Lower lobe of right lung (tissue), 2 donors: ENCODE measurements around the gene MYO1E. TPM values are rescaled to one million over a fixed set of nuclear protein-coding genes. Genes with fewer than 3 reads are reported as not detected.
"Not testable (repeated sequence)": the region's sequence is repeated elsewhere in the genome, so short reads cannot be mapped to it uniquely, and the experiment has no call there.

Experiments
- ATAC-seq, 2 donors: fragments of 200-7000 bp; cut with Tn5 transposase; one replicate each; pipeline ENCODE4 v1.9.1; 2020 to 2022; ENCODE audit warnings: mild to moderate bottlenecking in 2 of 2, moderate library complexity in 2 of 2
- DNase-seq: peaks from one replicate; pipeline ENCODE4 v3.0.0-alpha.2; 2020
- H3K27ac ChIP-seq: fragments of 200-600 bp; one replicate; pipeline ENCODE4 v1.8.0; 2022
- H3K27me3 ChIP-seq: fragments of 200-600 bp; one replicate; pipeline ENCODE4 v1.8.0; 2022; ENCODE audit warnings: low read depth
- H3K36me3 ChIP-seq: fragments of 200-600 bp; one replicate; pipeline ENCODE4 v1.8.0; 2022; ENCODE audit warnings: mild to moderate bottlenecking
- H3K4me1 ChIP-seq: fragments of 200-600 bp; one replicate; pipeline ENCODE4 v1.8.0; 2022
- H3K4me3 ChIP-seq: fragments of 200-600 bp; one replicate; pipeline ENCODE4 v1.8.0; 2022; ENCODE audit warnings: mild to moderate bottlenecking
- H3K9me3 ChIP-seq: fragments of 200-600 bp; one replicate; pipeline ENCODE4 v1.8.0; 2022
- CTCF ChIP-seq: fragments of 200-600 bp; IDR thresholded peaks from one replicate; pipeline ENCODE4 v1.8.0; 2022; ENCODE audit warnings: antibody characterized with exemption, mild to moderate bottlenecking
- intact Hi-C: fragments of 100-400 bp; cut with DNase I; formaldehyde crosslinking; loops from one replicate; pipeline ENCODE4 v1.11.0; 2022
- total RNA-seq: library from RNA; stranded (reverse); fragmentation: NEBNext Ultra II Directional; extraction: Animal tissue kit (Norgen Biotek cat#: 25700); gene quantifications from one replicate; pipeline ENCODE4 v1.2.1, GENCODE V29; 2021
- donor health status: DM: no; HTN: yes; CAD: no; lungs with severe emphysema.

MYO1E gene
- total RNA-seq, 1 donor from 2014 or later, result 59.4 TPM

GRCh38 chr15:59150185-59150584 lies 222.5 kb downstream of the MYO1E start:
- no peak for TF ChIP-seq CTCF
- H3K27ac ChIP-seq, result no peak overlapping the region
- H3K4me3 ChIP-seq, result no peak overlapping the region
- no peaks in the 10 kb centered on the region for H3K27me3 ChIP-seq
- no peaks in the 10 kb centered on the region for H3K9me3 ChIP-seq
- ATAC-seq (no peak), DNase-seq (no peak)
- no peaks in the 10 kb centered on the region for H3K4me1 ChIP-seq
- H3K36me3 ChIP-seq, result peaks cover 56% of the 10 kb centered on the region
- intact Hi-C loops, result no loop called here

- ATAC-seq (no peak), DNase-seq (no peak)
- Histone ChIP-seq H3K27ac (no peak overlapping the region), H3K9me3 (no peaks in the 10 kb centered on the region), H3K36me3 (peaks cover 55% of the 10 kb centered on the region), H3K27me3 (no peaks in the 10 kb centered on the region), H3K4me3 (no peak overlapping the region), H3K4me1 (no peaks in the 10 kb centered on the region)
- intact Hi-C loops, result no loop called here
- no peak for TF ChIP-seq CTCF
Observed at GRCh38 chr15:59148153-59148833, 224.4 kb downstream of the MYO1E start.

GRCh38 chr15:59147666-59148065 lies 225.0 kb downstream of the MYO1E start:
- Histone ChIP-seq H3K4me3 (no peak overlapping the region), H3K9me3 (no peaks in the 10 kb centered on the region)
- no peak for DNase-seq

GRCh38 chr15:59144594-59144993 lies 228.1 kb downstream of the MYO1E start:
- H3K9me3 ChIP-seq, H3K4me1 ChIP-seq, H3K27me3 ChIP-seq, ATAC-seq, intact Hi-C loops, H3K4me3 ChIP-seq, DNase-seq, H3K27ac ChIP-seq: not testable (repeated sequence)
- H3K36me3 ChIP-seq, result peaks cover 28% of the 10 kb centered on the region

More at GRCh38 chr15:59147666-59148065, 225.0 kb downstream of the MYO1E start:
- Histone ChIP-seq H3K27ac (no peak overlapping the region), H3K4me1 (no peaks in the 10 kb centered on the region), H3K36me3 (peaks cover 49% of the 10 kb centered on the region), H3K27me3 (no peaks in the 10 kb centered on the region)
- no peak for ATAC-seq
- no peak for TF ChIP-seq CTCF
- intact Hi-C loops, result no loop called here

- no peaks in the 10 kb centered on the region for H3K9me3 ChIP-seq
- intact Hi-C loops, result no loop called here
- no peak for DNase-seq
- H3K27me3 ChIP-seq, result no peaks in the 10 kb centered on the region
- no peak overlapping the region for H3K4me3 ChIP-seq
- no peak for ATAC-seq
- H3K36me3 ChIP-seq, result peaks cover 28% of the 10 kb centered on the region
- TF ChIP-seq CTCF, result no peak
- H3K27ac ChIP-seq, result no peak overlapping the region
- peaks cover 10% of the 10 kb centered on the region for H3K4me1 ChIP-seq
Observed at GRCh38 chr15:59143281-59143680, 229.4 kb downstream of the MYO1E start.

- ATAC-seq, result peak; percentile 80 to 81
- peaks cover 36% of the 10 kb centered on the region for H3K36me3 ChIP-seq
- no peak overlapping the region for H3K27ac ChIP-seq
- intact Hi-C loops, result no loop called here
- no peaks in the 10 kb centered on the region for H3K9me3 ChIP-seq
- H3K4me1 ChIP-seq, result peaks cover 10% of the 10 kb centered on the region
- H3K4me3 ChIP-seq, result no peak overlapping the region
- H3K27me3 ChIP-seq, result no peaks in the 10 kb centered on the region
- no peak for DNase-seq
- TF ChIP-seq CTCF, result no peak
Observed at GRCh38 chr15:59140422-59141226, 232.0 kb downstream of the MYO1E start.
